Endometrium (tissue), 2 donors: ENCODE data around the gene STX7.

ENCODE experiments used
- FAIRE-seq: peaks from 2 replicates; lab custom pipeline; 2012; peaks lifted over from hg19 to GRCh38; lab: Jason Lieb, UNC
- donor health status: control.
- donor health status: control.

Gene STX7

DNA sequence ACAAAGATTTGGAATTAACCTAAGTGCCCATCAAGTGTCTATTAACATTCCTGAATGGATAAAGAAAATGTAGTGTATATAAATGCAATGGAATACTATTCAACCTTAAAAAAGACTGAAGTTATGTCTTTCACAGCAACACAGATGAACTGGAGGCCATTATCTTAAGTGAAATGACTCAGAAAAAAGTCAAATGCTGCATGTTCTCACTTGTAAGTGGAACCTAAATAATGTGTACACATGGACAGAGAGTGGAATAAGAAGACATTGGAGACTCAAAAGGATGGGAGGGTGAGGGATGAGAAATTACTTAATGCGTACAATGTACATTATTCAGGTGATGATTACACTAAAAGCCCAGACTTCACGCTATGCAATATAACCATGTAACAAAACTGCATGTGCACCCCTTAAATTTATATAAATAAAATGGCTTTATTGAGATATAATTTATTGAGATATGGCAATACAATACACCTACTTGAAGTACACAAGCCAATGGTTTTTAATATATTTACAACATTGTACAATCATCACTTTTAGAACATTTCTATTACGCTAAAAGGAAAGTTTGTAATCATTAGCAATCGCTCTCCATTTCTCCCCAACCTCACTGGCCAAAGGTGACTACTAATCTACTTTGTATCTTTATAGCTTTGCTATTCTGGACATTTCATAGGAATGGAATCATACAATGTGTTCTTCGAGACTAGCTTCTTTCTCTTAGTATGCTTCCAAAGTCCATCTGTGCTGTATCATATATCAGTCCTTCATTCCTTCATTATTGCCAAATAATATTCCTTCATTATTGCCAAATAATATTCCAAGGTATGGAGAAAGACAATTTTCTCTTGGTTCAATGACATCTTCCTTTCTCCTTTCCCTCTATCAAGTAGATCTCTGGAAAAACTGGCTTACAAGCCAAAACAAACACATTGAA lies 5.8 kb downstream of the STX7 start:
- no peak for FAIRE-seq

DNA sequence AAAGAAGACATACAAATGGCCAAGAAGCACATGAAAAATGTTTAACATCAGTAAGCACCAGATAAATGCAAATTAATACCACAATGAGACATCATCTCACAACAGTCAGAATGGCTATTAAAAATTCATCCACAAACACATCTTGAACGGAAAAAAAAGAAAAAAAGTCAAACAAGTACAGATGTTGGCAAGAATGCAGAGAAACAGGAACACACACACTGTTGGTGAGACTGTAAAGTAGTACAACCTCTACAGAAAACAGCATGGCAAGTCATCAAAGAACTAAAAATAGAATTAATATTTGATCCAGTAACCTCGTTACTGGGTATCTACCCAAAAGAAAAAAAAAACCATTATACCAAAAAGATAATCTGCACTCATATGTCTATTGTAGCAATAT lies 6.5 kb downstream of the STX7 start:
- FAIRE-seq, result no peak

DNA sequence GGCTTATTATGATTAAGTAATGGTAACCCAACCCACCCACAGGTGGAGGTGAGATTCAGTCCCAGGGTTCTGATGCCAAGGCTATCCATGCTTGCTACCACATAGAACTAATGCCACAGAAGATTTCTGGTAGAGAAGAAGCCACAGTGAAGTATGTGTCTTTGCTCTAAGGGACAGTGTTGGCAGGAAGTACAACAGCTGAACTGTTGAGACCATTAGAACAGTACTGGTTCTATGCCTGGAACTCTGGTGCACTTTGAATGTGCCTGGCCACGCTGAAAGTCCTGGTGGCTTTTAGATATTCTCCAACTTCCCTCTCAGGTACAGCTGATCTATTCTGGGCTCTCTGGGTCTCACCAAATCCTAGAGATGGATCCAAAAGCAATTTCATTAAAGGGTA lies 7.8 kb downstream of the STX7 start:
- FAIRE-seq, result no peak

DNA sequence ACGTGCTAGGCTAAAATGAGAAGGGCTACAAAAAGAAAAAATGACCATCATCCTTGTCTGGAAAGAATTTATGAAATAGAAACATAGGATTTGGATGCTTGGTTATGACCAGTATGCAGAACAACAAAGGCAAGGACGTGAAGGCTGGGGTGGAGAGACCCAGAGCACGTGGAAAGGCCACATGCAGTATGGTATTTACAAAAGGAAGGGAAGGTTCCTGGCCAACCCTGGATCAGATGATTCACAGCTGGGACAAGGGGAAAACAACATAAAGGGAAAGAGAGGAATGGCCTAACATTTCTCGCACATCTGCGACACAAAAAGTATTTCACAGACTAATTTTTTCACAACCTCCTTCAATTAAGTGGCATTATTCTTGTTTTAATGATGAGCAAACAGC lies 8.2 kb downstream of the STX7 start:
- no peak for FAIRE-seq

DNA sequence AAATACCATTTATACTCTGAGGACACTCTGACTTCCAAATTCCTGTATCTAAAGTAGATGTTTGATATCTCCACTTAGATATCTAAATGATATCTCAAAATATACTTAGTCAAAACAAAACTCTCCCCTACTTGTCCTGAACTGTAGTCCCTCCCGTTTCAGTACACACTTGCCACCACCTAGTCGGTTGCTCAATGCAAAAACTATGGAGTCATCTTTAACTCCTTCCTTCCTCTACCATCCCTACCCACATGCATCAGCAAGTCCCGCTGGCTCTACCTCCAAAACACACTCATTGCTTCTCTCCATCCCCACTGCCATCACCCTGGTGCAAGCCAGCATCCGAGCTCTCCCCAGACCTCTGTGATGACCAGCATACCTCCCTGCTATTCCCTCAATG lies 13.2 kb downstream of the STX7 start:
- FAIRE-seq, result no peak

DNA sequence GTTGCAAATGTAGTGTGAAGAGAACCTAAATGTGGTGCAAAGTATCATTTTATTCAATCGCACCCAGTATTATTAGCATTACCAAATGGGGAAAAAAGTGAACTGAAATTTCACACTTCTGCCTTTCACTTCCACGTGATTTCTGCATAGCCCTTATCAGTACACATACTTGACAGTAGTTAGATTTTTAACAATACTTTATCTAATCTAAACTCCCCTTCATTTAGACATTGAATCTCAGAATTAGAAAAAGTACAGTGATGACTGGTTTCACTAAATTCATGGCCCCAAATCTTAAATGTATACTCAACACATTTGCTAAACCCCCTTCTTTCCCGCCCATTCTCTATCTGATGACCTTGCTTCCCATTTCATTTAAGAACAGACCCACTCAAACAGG lies 14.3 kb downstream of the STX7 start:
- FAIRE-seq, result no peak

DNA sequence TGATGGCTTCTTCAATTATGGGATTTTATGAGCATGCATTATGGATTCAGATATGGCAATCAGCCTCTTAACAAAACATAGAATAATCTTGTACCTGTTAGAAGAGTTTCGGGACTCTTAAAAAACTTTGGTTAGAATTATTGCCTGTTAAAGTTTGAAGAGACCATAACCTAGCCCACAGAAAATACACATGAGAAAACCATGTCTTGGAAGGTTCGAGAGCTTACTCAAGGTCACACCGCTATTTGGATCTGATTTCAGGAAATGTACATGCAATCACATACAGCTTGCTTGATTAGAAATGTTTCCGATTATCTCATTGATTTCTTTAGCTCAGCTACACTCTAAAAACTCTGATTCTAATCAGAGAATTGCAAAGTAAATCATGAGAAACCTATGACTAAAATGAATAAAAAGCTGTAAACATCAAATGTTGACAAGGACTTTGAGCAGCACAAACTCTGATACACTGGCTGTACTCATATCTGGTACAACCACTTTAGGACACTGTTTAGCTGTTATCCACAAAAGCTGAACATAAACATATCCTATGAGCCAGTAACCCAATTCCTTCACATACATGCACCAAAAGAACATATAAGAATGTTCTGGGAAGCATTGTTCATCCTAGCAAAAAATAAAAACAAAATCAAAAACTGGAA lies 16.3 kb downstream of the STX7 start:
- no peak for FAIRE-seq

DNA sequence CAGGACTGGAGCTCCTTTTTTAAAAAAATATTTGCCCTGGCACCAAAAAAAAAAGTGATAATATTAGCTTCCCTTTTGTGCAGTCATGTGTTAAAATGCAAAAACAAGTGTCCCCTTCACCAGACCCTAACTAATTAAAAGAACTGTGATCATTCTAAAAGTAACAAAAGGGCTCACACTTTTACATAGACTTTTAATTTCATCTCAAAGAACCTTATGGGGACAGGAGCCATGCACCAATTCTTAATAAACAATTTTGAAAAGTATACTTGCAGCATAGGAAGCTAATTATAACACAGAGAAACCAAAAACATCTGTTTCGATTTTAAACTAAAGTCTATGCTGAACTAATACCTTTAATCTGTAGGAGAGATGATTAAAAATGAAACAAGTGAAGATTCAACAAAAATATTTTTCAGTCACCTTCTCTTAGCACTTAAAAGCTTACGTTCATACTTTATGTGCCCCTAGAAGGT lies 17.3 kb downstream of the STX7 start:
- FAIRE-seq, result peak; percentile 8

DNA sequence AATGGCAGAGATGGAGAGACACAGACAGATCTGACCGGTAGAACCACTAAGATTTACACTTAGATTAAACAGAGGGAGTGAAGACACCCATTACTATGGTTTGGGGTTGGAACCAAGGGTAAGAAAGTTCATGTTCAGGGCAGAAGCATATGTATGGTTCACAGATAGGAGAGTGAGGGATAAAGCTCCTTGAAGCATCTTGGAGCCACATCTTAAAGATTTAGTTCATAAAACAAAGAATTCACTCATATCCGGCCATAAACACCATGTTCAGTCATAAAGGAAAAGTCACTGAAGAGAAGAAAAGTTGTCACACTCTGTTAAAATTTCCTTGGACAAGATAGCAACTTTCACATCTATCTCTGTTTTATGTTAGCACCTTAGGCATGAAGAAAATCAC lies 18.0 kb downstream of the STX7 start:
- no peak for FAIRE-seq

DNA sequence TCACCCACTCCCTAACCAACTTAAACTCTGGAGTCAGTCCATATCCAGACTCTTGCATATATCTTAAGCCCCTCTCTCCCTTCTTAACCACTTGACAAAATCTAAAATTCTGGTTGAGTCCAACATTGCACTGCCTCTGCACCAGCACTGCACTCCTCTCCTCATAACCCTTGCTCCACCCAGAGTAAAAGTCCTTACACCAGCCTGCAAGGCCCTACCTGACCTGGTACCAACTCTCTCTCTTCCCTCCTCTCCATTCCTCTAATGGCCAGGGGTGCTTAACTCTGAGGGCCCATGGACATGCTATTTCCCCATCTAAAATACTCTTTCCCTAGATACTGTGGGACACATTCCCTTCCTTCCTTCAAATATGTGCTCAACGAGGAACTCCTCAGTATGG lies 21.0 kb downstream of the STX7 start:
- FAIRE-seq, result no peak

DNA sequence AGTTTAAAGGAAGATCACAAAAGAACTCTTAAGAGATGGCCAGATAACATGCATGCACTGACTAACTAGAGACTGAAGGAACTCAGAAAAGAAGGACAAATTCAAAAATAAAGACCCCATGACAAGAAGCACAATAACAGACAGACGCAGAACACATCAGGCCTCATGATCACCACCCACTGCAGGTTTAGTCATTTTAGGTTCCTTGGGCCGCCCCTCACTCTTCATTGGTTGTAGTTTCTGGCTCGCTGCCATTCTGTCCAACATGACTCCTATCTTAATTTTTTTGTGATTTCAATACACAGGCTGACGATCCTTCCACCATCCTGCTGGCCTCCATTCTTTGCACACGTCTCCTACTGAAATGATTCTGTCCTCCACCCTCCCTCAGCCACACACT lies 21.6 kb downstream of the STX7 start:
- FAIRE-seq, result no peak

DNA sequence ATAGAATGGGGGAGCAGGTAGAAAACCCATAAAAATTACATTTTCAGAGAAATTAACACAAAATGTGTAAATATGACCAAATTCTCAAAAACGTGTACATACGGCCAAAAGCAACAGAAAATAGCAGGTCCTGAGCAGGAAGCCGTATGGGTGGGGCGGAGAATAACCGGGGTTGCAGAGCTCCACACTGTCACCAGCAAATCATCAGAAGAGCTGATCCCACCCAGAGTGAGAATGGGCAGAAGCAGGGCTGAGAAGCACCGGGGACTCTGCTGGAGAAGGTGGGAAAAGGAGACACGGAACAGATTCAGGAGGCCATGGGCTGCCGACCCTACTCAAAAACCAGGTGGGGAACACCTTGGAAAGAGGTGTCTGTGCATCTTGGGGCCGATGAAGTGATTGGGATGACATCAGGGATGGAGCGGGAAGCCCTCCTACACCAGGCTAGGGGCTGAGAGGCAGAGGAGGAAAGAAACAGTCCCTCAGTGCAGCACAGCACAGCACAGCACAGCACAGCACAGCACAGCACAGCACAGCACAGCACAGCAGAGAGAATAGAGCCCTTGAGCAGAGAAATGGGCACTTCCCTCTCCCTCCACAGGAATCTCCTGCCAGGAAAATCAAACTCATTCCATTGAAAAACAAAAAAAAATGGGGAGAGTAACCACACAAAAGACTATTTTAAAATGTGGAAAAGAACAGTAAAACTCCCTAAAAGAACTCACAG lies 22.3 kb downstream of the STX7 start:
- no peak for FAIRE-seq

DNA sequence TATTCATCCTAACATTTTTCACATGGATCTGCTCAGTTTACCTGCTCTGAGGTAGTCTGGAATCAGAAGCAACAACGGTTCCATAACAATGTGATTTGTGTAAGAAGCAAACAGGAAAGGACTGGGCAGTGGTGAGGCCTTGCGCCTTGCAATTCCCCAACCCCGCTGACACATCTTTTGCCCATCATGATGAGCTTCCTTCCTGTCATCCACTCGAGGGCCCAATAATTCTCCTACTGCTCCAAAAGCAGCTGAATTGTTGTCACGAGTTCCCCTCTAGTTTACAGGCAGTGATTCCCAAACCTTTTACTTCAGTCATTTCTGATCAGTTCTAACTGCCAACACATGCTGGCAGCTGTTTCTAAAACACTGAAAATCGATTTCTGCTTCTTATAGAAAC lies 22.9 kb downstream of the STX7 start:
- FAIRE-seq, result no peak

DNA sequence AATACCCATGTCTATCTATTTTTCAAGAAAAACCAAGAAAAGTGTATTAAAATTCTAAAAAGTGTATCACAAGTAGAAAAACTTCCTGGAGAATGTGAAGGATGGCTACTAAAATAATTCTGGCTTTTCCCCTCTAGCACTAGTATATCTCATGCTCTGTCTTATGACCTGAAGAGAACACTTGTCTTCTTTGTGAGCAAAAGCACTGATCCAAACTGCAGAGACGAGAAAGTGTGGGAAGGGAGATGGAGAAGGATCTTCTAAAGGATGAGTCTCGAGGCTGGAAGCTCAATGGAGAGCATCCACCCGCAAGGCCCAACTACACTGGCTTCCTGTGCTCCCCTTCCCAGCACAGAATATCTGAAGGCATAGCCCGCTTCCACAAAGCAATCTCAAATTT lies 23.5 kb downstream of the STX7 start:
- no peak for FAIRE-seq

DNA sequence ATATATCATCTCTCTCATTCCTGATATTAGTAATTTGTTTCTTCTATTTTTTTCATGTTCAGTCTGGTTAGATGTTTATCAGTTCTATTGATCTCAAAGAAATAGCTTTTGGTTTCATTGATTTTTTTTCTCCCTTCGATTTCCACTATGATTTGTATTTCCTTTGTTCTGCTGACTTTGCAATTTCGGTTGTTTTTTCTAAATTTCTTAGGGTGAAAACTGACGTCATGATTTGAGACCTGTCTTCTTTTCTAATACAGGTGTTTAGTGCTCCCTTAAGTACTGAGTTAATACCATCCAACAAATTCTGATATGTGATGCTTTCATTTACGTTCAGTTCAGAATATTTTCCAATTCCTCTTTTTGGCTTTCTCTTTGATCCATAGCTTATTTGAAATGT lies 25.2 kb downstream of the STX7 start:
- FAIRE-seq, result peak; percentile 53

DNA sequence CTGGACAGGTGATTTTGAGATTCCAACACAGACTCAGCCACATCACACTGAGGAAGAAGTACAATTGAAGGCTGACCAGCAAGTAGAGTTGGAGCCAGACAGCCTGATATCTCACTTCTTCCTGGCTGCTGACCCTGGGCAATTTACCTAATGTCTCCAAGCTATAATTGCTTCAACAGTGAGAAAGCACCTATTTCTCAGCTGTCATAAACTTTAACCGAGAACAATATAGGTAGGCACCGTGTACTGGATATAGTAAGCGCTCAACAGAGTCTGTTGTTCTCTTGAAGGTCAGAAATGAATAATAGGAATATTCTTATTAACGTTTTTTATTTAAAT lies 28.3 kb downstream of the STX7 start:
- FAIRE-seq, result no peak

DNA sequence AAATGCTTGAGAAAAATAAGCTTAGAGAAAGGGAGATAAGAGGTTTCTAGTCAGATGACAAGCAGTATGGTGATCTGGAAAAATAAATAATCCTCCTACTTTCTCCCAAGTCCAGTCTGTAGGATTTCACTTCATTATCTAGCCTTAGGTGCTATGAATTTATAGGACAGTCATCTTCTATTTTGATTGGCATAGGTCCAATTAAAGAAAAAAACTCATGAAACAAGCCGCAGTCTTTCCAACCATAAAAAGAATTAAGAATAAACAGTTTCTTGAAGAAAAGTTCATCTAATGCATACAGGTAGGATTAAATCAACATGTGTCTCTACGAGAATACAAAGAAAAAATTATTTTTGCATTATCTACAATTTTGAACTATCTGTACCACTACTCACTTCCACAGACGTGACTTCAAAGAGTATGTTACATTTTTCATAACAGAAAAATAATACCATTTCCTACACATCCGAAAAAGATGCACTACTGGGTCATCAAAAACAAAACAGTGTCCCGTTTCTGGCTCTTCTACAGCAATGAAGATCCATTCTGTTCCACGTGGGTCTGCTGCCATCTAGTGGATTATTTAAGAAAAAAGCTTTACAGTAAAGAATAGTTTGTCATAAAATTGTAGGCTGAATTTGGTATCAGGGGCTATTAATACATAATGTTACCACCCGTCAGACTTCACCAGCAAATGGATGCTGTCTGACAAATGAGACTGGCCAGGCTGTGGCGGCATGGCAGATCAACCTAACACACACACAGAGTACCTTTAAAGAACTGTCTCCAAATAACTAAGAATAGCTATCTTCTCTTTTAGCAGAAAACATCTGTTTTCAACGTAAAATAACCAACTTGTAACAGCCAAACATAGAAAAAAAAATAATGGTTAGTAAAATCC lies 28.9 kb downstream of the STX7 start:
- peak; percentile 97 for FAIRE-seq

DNA sequence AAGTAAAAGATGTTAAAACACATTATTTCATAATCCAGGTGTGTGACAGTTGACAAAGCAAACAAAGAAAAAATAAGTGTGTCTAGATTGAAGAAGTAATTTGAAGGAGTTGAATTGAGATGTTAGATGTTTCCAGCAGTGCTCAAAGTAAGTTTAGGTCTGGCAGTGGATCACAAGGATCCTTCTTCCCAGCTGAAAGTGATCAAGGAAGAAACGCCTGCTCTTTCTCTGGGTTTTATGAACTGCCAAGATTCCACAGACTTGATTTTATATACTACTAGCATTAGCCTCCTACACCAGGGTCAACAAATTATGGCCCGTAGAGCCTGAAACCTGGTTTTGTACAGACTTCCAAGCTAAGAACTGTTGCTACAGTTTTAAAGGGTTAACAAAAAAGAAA lies 30.3 kb downstream of the STX7 start:
- FAIRE-seq, result no peak

DNA sequence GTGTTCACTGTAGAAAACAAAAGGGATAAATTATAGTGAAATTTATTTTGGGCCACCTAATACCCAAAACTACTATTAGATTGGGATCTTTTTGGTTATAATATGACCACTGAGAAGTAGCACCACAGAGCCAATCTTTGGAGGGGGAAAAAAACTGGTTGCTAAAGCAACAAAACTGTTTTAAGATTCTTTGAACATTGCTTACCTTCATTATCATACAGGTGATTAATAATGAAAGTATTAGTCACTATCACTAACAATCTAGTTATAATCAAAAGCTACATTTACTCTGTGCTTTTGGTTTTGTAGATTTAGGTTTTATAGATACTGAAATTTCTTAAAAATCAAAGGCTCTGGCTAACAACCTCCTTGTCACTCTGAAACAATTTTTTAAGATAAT lies 31.7 kb downstream of the STX7 start:
- FAIRE-seq, result no peak

DNA sequence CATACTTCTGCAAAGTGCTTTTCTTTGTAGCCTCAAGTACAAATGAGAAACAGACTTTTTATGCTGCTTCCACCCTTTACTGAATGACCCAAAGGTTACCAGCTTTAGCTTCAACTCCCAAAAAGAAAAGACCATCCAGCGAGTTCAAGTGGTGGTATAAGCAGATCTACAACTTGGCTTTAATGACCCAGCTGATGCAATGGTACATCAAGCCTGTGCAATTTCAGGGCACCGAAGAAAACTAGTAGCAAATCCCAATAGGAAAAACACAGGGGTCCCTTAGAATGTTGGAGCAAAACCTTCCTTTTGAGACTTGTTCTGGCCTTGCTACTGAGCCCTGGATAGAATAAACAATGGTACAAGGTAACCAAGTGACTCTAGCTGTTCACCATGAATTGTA lies 33.8 kb downstream of the STX7 start:
- no peak for FAIRE-seq

DNA sequence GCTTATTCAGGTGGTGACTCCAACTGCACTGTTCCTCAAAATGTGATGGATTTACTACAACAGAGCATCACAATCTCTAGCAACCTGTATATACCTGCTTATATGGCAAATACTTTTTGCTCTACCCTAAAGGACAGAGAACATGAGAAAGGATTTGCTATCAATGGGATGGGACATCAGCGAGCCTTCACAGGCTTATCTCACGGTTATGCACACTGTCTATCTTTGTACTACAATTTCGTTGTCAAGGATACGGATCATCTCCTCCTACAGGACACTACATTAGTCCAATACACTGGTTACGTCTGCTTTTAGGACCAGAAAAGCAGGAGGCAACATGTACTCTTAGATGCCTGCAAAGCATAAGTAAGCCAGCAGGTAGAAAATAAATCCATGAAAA lies 34.2 kb downstream of the STX7 start:
- FAIRE-seq, result no peak

DNA sequence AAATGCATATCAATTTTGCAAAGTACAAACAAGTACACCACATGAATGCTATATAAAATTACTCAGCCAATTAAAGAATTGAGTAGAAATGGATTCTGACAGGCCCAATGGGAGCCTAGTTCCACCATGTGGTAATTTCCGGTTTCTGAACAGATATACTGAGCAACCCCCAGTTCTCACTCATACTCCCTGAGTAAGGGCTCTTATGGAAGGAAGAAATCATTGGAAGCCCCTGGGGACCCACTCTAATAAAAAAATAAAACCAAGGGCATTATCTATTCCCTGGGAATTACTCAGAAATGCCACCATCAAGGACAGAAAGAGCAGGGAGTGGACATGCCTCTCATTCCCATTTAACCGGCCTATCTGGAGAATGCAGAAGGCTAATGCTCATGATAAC lies 34.6 kb downstream of the STX7 start:
- FAIRE-seq, result no peak
